ENCODE measurements around the gene FBXL17.
"Not testable (repeated sequence)": the region's sequence is repeated elsewhere in the genome, so short reads cannot be mapped to it uniquely, and the experiment has no call there.

Gene FBXL17

GRCh38 chr5:108168915-108169314, 213.0 kb downstream of the FBXL17 start:
- H3K4me3 ChIP-seq (ENCODE audit: low read length), result no peak overlapping the region
- TF ChIP-seq CTCF (conservative IDR thresholded peaks at IDR 0.05; ENCODE audit: low read depth, low read length), result no peak
- DNase-seq (ENCODE audit: low read depth), result no peak

GRCh38 chr5:108167174-108167573, 214.7 kb downstream of the FBXL17 start:
- H3K4me3 ChIP-seq (ENCODE audit: low read length), result no peak overlapping the region
- DNase-seq (ENCODE audit: low read depth), result no peak
- TF ChIP-seq CTCF (conservative IDR thresholded peaks at IDR 0.05; ENCODE audit: low read depth, low read length), result no peak

GRCh38 chr5:108164574-108164973, 217.3 kb downstream of the FBXL17 start:
- TF ChIP-seq CTCF (conservative IDR thresholded peaks at IDR 0.05; ENCODE audit: low read depth, low read length), result no peak
- no peak overlapping the region for H3K4me3 ChIP-seq (ENCODE audit: low read length)
- no peak for DNase-seq (ENCODE audit: low read depth)

- not testable (repeated sequence) for H3K4me3 ChIP-seq (ENCODE audit: low read length); DNase-seq (ENCODE audit: low read depth)
Measured at GRCh38 chr5:108152854-108153253, 229.0 kb downstream of the FBXL17 start.

- TF ChIP-seq CTCF (conservative IDR thresholded peaks at IDR 0.05; ENCODE audit: low read depth, low read length), result no peak
Measured at GRCh38 chr5:108149369-108149768, 232.5 kb downstream of the FBXL17 start.

GRCh38 chr5:108148715-108149139, 233.2 kb downstream of the FBXL17 start:
- TF ChIP-seq CTCF (conservative IDR thresholded peaks at IDR 0.05; ENCODE audit: low read depth, low read length), result peak; percentile 69
- DNase-seq (ENCODE audit: low read depth), result no peak
- no peak overlapping the region for H3K4me3 ChIP-seq (ENCODE audit: low read length)

More at GRCh38 chr5:108149369-108149768, 232.5 kb downstream of the FBXL17 start:
- no peak for DNase-seq (ENCODE audit: low read depth)
- no peak overlapping the region for H3K4me3 ChIP-seq (ENCODE audit: low read length)

- H3K4me3 ChIP-seq (ENCODE audit: low read length), result no peak overlapping the region
- TF ChIP-seq CTCF (conservative IDR thresholded peaks at IDR 0.05; ENCODE audit: low read depth, low read length), result no peak
- no peak for DNase-seq (ENCODE audit: low read depth)
Measured at GRCh38 chr5:108146222-108146621, 235.7 kb downstream of the FBXL17 start.

- no peak overlapping the region for H3K4me3 ChIP-seq (ENCODE audit: low read length)
- TF ChIP-seq CTCF (conservative IDR thresholded peaks at IDR 0.05; ENCODE audit: low read depth, low read length), result no peak
- DNase-seq (ENCODE audit: low read depth), result no peak
Measured at GRCh38 chr5:108145351-108145750, 236.5 kb downstream of the FBXL17 start.

Measured in retinal pigment epithelial cell (primary cell).